NT2/D1 (cell line): ENCODE results near the gene SLC16A5.

Experiments used
- SUZ12 ChIP-seq: IDR thresholded peaks from 2 replicates; pipeline ENCODE4 v1.6.1; 2011; ENCODE audit not compliant: insufficient read length, insufficient read depth; ENCODE audit errors: extremely low read depth
- ZNF274 ChIP-seq: IDR thresholded peaks from 2 replicates; pipeline ENCODE4 v1.6.1; 2011; ENCODE audit warnings: mild to moderate bottlenecking, low read depth, low read length

- TF ChIP-seq SUZ12 (no peak), ZNF274 (no peak)
Observed at GRCh38 chr17:75114552-75115314, 27.0 kb downstream of the SLC16A5 start.
